PC-3 (cell line): ENCODE data around the gene SMAP1.

Experiments
- EZH2 ChIP-seq: fragments of 300-600 bp; sonication (generic); IDR thresholded peaks from one replicate; pipeline ENCODE4 v1.6.1; 2017; ENCODE audit warnings: antibody characterized with exemption, mild to moderate bottlenecking, low read length; ENCODE audit not compliant: unreplicated experiment
- EZH2phosphoT487 ChIP-seq: fragments of 300-600 bp; sonication (generic); IDR thresholded peaks from 2 replicates; pipeline ENCODE4 v1.6.1; 2018; ENCODE audit warnings: mild to moderate bottlenecking, antibody characterized with exemption, low read length, borderline replicate concordance
- TF ChIP-seq, protein P1 (sequence below): fragments of 300-600 bp; sonication (generic); conservative IDR thresholded peaks from 2 replicates; pipeline ENCODE4 v1.5.1; 2017; ENCODE audit warnings: antibody characterized with exemption, low read depth, mild to moderate bottlenecking, low read length

GRCh38 chr6:70841112-70841511, 173.4 kb downstream of the SMAP1 start:
- TF ChIP-seq, protein P1, sequence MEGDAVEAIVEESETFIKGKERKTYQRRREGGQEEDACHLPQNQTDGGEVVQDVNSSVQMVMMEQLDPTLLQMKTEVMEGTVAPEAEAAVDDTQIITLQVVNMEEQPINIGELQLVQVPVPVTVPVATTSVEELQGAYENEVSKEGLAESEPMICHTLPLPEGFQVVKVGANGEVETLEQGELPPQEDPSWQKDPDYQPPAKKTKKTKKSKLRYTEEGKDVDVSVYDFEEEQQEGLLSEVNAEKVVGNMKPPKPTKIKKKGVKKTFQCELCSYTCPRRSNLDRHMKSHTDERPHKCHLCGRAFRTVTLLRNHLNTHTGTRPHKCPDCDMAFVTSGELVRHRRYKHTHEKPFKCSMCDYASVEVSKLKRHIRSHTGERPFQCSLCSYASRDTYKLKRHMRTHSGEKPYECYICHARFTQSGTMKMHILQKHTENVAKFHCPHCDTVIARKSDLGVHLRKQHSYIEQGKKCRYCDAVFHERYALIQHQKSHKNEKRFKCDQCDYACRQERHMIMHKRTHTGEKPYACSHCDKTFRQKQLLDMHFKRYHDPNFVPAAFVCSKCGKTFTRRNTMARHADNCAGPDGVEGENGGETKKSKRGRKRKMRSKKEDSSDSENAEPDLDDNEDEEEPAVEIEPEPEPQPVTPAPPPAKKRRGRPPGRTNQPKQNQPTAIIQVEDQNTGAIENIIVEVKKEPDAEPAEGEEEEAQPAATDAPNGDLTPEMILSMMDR: no peak
- no peak for TF ChIP-seq EZH2
- no peak for TF ChIP-seq EZH2phosphoT487
